Measurements from ENCODE around the gene ATP13A1. TPM values are rescaled to one million over a fixed set of nuclear protein-coding genes. Genes with fewer than 3 reads are reported as not detected.

Gene ATP13A1
- total RNA-seq, 1 experiment from 2014 or later, result 73.7 TPM

DNA sequence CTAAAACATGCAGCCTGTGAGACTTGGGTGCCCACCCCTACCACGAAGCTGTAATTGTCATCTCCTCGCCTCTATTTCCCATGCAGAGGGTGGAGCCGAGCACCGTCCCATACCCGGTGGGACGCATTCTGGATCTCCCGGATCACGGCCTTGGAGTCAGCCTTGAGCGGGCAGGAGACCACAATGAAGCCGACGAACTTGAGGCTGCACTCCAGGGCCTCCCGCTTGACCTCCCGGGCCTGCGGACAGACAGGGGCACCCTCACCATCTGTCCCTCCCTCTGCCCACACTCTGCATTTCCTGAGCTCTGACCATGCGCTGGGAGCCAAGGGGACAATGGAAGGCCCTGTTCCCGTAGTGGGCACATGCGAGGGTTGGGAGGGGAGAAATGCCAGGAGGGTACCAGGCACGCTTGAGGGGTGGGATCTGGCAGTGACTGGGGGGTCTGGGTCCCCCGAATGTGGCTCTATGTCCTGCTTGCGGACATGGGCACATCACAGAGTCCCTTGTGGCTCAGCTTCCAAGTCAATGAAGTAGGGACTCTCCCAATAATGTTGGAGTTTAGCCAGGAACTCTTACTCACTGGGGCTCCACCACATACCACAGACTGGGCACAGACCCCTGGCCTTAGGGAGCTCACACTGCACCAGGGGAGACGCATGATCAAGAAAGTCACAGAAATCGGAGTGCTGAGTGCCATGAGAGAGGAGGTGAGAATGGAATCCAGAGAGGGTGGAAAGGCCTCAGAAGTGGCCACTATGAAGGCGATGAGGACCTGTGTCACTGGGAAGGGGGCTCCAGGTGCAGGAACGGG lies 10.8 kb downstream of the ATP13A1 start:
- Histone ChIP-seq H3K79me2 (ENCODE audit: insufficient read depth, low read length) (no peaks in the 10 kb centered on the region; the same call in 1 of the 2 replicates), H3K27me3 (ENCODE audit: insufficient read depth, low read length) (no peaks in the 10 kb centered on the region), H3K9me3 (ENCODE audit: control insufficient read depth in 1 of 2, insufficient read depth in 1 of 2, low read depth in 1 of 2, low read length in 2 of 2) (no peaks in the 10 kb centered on the region), H3K4me2 (ENCODE audit: low read length) (no peak overlapping the region), H4K20me1 (ENCODE audit: insufficient read depth) (no peaks in the 10 kb centered on the region), H3K9ac (ENCODE audit: low read length) (no peak overlapping the region), H3K4me1 (ENCODE audit: control insufficient read depth in 1 of 2, insufficient read depth in 2 of 2, low read length in 2 of 2) (no peaks in the 10 kb centered on the region), H2AFZ (ENCODE audit: low read depth, low read length, poor library complexity, severe bottlenecking) (no peak overlapping the region), H3K4me3 (replicated peaks in 1 of 2; ENCODE audit: low read depth in 1 of 2, low read length in 2 of 2) (no peak overlapping the region), H3K36me3 (ENCODE audit: control insufficient read depth in 1 of 2, insufficient read depth in 2 of 2, low read length in 2 of 2) (peaks cover 41 to 43% of the 10 kb centered on the region in 2 experiments), H3K27ac (ENCODE audit: low read depth, low read length) (no peak overlapping the region), H3K9me2 (ENCODE audit: insufficient read depth) (no peaks in the 10 kb centered on the region)
- ATAC-seq, result no peak
- BruUV-seq (replicated peaks), result no TSS peak
- POLR2A ChIA-PET, result no interaction called here
- intact Hi-C loops (cut with micrococcal nuclease), result no loop called here
- RAD21 ChIA-PET (ENCODE audit: low non-redundant PET in 1 of 2, low total read pairs in 2 of 2, uncharacterized antibody in 2 of 2, unreplicated experiment in 2 of 2), result no interaction called here
- no peak for DNase-seq (ENCODE audit: low read depth, low spot score)
- TF ChIP-seq CEBPB (IDR thresholded peaks at IDR 0.05; ENCODE audit: low read depth) (no peak), ZNF274 (IDR thresholded peaks at IDR 0.05; ENCODE audit: low read depth, low read length) (no peak), CBX3 (IDR thresholded peaks at IDR 0.05; ENCODE audit: low read depth) (no peak), SP1 (IDR thresholded peaks at IDR 0.05; ENCODE audit: low read depth) (no peak), POLR2A (IDR thresholded peaks at IDR 0.05; ENCODE audit: borderline replicate concordance, extremely low read depth, insufficient read depth, insufficient read length) (no peak), ZFX (IDR thresholded peaks at IDR 0.05) (no peak)
- TF ChIP-seq, protein P1, sequence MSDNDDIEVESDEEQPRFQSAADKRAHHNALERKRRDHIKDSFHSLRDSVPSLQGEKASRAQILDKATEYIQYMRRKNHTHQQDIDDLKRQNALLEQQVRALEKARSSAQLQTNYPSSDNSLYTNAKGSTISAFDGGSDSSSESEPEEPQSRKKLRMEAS (IDR thresholded peaks at IDR 0.05), result no peak
- TF ChIP-seq, protein P2, sequence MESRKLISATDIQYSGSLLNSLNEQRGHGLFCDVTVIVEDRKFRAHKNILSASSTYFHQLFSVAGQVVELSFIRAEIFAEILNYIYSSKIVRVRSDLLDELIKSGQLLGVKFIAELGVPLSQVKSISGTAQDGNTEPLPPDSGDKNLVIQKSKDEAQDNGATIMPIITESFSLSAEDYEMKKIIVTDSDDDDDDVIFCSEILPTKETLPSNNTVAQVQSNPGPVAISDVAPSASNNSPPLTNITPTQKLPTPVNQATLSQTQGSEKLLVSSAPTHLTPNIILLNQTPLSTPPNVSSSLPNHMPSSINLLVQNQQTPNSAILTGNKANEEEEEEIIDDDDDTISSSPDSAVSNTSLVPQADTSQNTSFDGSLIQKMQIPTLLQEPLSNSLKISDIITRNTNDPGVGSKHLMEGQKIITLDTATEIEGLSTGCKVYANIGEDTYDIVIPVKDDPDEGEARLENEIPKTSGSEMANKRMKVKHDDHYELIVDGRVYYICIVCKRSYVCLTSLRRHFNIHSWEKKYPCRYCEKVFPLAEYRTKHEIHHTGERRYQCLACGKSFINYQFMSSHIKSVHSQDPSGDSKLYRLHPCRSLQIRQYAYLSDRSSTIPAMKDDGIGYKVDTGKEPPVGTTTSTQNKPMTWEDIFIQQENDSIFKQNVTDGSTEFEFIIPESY (IDR thresholded peaks at IDR 0.05; ENCODE audit: extremely low read depth, insufficient replicate concordance, low read length), result no peak
- CTCF ChIA-PET, result no interaction called here

All from HCT116 (cell line).